Testis (tissue), 2 donors: Measurements from ENCODE around the gene BEND7.

Experiments
- POLR2A ChIP-seq: fragments of 450-650 bp; IDR thresholded peaks from one replicate; pipeline ENCODE4 v1.6.1; 2017; ENCODE audit warnings: antibody characterized with exemption, mild to moderate bottlenecking, moderate library complexity
- TF ChIP-seq, protein P1 (sequence below), 3 experiments: fragments of 450-650 bp in 2 of 3; fragments of 200-600 bp in 1 of 3; sonication (generic) in 1 of 3; IDR thresholded peaks; one replicate each; pipeline ENCODE4 v1.5.1; 2016 to 2019; ENCODE audit warnings: antibody characterized with exemption in 3 of 3, mild to moderate bottlenecking in 2 of 3, moderate library complexity in 1 of 3

DNA sequence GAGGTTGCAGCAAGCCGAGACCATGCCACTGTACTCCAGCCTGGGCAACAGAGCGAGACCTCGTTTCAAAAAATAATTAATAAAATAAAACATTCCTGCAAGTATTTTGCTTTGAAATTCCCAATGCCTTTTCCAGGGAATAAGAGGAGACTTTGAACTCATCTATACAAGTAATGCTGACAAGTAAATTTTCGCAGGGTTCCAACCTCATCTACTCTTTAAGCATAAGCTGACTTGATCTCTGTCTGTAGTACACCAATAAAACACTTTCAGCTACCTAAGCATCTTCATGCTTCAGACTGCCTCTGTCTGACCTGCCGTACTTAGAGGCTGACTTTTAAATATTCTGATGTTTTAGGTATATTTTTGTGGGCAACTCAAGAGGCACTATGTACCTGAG, 13.7 kb upstream of the BEND7 start:
- TF ChIP-seq, protein P1, sequence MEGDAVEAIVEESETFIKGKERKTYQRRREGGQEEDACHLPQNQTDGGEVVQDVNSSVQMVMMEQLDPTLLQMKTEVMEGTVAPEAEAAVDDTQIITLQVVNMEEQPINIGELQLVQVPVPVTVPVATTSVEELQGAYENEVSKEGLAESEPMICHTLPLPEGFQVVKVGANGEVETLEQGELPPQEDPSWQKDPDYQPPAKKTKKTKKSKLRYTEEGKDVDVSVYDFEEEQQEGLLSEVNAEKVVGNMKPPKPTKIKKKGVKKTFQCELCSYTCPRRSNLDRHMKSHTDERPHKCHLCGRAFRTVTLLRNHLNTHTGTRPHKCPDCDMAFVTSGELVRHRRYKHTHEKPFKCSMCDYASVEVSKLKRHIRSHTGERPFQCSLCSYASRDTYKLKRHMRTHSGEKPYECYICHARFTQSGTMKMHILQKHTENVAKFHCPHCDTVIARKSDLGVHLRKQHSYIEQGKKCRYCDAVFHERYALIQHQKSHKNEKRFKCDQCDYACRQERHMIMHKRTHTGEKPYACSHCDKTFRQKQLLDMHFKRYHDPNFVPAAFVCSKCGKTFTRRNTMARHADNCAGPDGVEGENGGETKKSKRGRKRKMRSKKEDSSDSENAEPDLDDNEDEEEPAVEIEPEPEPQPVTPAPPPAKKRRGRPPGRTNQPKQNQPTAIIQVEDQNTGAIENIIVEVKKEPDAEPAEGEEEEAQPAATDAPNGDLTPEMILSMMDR (IDR thresholded peaks at IDR 0.05) = no peak
- TF ChIP-seq POLR2A = no peak
